PC-3 (cell line): ENCODE data around the gene IZUMO4.

Experiments
- EZH2 ChIP-seq: fragments of 300-600 bp; sonication (generic); IDR thresholded peaks from one replicate; pipeline ENCODE4 v1.6.1; 2017; ENCODE audit warnings: antibody characterized with exemption, mild to moderate bottlenecking, low read length; ENCODE audit not compliant: unreplicated experiment
- EZH2phosphoT487 ChIP-seq: fragments of 300-600 bp; sonication (generic); IDR thresholded peaks from 2 replicates; pipeline ENCODE4 v1.6.1; 2018; ENCODE audit warnings: mild to moderate bottlenecking, antibody characterized with exemption, low read length, borderline replicate concordance
- TF ChIP-seq, protein P1 (sequence below): fragments of 300-600 bp; sonication (generic); conservative IDR thresholded peaks from 2 replicates; pipeline ENCODE4 v1.5.1; 2017; ENCODE audit warnings: antibody characterized with exemption, low read depth, mild to moderate bottlenecking, low read length

DNA sequence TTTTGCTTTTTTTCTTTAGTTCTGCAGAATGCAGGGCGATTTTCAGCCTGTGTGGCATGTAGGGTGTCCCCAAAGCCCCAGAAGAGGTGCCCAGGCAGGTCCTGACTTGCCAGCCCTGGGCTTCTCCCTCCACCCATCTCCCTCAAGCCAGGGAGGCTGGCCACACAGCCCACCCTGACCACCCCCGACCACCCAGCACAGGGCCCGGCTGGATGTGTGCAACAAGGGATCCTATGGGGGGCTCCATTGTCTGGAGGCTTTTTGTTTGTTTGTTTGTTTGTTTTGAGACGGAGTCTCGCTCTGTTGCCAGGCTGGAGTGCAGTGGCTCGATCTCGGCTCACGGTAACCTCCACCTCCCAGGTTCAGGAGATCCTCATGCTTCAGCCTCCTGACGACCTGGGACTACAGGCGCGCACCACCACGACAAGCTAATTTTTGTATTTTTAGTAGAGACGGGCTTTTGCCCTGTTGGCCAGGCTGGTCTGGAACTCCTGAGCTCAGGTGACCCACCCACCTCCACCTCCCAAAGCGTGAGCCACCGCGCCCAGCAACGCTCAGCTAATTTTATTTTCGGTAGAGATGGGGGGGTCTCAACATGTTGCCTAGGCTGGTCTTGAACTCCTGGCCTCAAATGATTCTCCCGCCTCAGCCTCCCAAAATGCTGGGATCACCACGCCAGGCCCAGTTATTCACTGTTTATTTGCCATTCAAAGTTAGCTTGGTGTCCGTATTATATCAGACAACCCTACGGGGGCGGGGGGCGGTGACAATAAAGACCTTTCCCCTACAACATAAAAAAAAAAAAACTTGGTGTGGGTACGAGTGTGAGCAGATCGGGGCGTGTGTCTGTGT is 37.9 kb upstream of the IZUMO4 start:
- TF ChIP-seq, protein P1, sequence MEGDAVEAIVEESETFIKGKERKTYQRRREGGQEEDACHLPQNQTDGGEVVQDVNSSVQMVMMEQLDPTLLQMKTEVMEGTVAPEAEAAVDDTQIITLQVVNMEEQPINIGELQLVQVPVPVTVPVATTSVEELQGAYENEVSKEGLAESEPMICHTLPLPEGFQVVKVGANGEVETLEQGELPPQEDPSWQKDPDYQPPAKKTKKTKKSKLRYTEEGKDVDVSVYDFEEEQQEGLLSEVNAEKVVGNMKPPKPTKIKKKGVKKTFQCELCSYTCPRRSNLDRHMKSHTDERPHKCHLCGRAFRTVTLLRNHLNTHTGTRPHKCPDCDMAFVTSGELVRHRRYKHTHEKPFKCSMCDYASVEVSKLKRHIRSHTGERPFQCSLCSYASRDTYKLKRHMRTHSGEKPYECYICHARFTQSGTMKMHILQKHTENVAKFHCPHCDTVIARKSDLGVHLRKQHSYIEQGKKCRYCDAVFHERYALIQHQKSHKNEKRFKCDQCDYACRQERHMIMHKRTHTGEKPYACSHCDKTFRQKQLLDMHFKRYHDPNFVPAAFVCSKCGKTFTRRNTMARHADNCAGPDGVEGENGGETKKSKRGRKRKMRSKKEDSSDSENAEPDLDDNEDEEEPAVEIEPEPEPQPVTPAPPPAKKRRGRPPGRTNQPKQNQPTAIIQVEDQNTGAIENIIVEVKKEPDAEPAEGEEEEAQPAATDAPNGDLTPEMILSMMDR: no peak
- TF ChIP-seq EZH2 (no peak), EZH2phosphoT487 (no peak)
